DMS53 treated with DMSO at 0.1 percent for 48 hours (cell line): ENCODE results near the gene NT5DC1.
A peak's percentile ranks its signal among the peaks of the same experiment; 100 is the strongest.
"Not testable (repeated sequence)": the region's sequence is repeated elsewhere in the genome, so short reads cannot be mapped to it uniquely, and the experiment has no call there.

Experiments
- DNase-seq: peaks from one replicate; lab custom pipeline; 2025; ENCODE audit not compliant: unreplicated experiment; lab: John Stamatoyannopoulos, UW

NT5DC1 gene

DNA sequence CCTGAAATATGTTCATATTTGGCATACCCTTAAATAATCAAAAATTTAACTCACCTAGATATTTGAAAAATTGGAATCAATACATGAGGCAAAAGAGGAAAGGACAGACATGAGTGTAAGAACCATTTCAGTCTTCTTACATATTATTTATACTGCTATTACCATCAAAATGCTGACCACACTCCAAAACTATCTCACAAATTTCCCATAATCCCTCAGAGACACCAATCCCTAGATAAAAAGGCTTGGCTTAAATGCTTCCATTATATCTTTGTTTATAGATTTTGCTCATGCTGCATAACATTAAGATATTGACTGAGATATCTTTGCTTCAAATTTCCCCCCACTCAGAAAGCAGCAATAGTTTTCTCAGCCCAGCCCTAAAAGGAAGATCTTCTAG, 11.7 kb upstream of the NT5DC1 start:
- DNase-seq = no peak

DNA sequence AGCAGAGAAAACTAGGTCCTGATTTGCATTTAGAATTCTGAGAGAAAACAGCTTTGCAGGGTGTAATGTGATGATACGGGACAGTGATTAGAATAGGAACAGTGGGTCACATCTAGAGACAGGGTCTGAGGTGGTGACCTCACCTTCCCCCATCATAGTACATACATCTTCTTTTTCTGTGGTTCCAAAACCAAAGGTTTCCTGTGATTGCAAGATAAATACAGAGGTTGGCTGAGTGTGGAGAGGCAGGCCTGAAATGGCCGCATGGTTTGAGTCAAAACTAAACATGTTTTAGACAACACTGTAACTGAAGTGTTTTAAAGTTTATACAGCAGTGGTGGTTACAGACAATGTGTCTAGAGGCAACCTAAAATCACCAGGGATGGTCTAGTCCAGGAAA, 10.4 kb upstream of the NT5DC1 start:
- DNase-seq = no peak

DNA sequence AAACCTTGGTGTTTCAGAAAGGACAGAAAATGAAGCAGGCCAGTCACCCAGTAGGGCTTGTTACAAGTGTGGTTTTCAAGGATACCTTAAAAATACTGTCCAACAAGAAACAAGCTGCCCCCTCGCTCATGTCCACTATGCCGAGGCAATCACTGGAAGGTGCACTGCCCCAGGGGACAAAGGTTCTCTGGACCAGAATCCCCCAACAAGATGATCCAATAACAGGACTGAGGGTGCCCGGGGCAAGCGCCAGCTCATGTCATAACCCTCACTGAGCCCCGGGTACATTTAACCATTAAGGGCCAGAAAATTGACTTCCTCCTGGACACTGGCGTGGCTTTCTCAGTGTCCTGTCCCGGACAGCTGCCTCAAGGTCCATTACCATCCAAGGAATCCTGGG, 6.6 kb upstream of the NT5DC1 start:
- DNase-seq = no peak

DNA sequence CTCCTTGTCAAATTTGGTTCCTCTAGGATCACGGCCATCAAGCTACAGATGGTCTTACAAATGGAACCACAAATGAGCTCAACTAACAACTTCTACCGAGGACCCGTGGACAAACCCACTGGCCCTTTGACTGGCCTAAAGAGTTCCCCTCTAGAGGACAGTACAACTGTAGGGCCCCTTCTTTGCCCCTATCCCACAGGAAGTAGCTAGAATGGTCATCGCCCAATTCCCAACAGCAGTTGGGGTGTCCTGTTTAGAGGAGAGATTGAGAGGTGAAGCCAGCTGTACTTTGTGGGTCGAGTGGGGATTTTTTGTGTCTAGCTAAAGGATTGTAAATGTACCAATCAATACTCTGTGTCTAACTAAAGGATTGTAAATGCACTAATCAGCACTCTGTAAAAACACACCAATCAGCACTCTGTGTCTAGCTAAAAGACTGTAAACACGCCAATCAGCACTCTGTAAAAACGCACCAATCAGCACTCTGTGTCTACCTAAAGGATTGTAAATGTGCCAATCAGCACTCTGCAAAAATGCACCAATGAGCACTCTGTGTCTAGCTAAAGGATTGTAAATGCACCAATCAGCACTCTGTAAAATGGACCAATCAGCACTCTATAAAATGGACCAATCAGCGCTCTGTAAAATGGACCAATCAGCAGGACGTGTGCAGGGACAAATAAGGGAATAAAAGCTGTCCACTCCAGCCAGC, 4.4 kb upstream of the NT5DC1 start:
- not testable (repeated sequence) for DNase-seq

DNA sequence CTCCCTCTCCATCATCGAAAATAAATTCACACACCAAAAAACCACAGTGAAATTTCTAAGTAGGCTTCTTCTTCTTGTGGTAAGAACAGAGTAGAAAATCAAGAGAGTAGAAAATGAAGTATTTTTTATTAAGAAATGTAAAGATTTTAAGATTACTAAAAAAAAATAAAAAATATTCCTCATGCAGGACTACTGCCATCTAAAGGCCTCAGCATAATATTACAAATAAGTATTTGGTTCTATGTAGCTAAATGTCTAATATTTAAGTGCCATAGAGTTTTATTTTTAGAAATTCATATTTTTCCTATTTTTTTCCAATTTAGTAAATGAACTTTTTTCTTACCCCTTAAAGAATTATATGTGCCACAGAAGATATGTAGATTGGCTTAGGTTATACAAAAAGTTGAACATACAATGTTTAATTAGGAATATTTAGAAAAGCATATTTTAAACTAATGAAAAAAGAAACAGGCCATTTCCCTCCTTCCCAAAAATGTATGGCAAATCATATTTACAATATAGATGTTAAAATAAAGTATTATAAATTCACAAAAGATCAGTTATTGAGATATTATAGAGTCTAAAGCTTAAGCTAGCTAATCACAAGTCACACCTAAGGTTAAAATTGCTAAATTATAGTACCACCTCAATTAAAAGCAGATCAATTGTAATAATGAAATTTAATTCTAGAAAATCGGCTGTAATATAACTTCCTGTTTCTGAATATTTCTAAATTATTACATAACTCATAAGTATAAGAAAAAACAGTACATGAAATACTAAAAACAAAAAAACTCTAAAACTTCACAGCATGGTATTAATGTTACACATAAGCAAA, 3.5 kb upstream of the NT5DC1 start:
- peak; percentile 14 for DNase-seq

DNA sequence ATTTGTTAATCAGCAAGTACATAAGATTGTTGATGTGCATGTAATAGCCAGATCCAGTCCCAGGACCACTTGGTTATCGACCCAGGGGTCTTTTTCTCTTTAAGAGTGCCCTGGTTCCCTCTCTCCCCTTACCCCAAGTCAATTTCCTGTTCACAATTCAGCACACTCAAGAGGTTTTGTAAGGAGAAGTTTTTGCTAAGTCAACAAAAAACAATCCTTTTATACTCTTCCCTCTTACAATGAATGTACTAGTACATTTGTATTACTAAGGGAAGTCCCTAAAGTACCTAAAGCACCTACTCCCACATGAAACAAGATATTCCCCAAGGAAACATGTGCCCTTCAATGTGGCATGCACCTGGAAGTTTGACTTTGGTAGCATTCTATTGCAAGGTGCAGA, 1.6 kb upstream of the NT5DC1 start:
- DNase-seq = no peak

DNA sequence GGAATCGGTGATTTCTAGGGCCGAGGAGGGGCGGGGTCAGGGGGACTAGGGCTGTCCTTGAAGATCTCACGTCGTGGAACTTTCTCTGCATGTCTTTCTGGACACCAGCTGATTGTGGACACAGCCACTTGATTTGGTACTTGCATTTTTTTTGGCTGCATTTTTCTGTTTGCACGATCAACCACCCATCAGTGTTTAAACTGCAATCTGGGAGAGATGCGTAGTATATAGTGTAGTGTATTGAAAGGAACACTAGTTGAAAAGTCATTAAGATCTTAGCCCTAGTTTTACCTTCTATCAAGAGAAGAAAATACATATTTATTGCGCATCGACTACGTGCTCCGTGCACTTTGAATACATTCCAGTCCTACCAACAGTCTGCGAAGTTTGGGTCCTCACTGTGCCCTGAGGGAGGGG, 657 bp downstream of the NT5DC1 start:
- DNase-seq = no peak

DNA sequence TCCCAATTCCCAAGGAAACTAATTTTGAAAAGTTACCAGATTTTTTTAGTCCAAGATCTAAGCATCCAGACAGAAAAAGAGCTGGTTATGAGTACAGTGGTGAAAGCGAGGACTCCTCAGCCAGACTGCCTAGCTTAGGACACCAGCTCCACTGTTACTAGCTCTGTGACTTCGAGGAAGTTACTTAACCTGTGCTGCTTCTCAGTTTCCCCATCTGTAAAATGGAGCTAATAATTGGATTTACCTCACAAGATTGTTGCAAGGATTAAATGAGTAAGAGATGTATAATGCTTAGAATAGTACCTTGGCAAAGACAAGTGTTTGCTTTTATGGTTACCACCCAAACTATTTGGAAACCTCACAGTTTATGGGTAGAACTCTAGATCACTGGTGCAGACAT, 1.1 kb downstream of the NT5DC1 start:
- DNase-seq = no peak

DNA sequence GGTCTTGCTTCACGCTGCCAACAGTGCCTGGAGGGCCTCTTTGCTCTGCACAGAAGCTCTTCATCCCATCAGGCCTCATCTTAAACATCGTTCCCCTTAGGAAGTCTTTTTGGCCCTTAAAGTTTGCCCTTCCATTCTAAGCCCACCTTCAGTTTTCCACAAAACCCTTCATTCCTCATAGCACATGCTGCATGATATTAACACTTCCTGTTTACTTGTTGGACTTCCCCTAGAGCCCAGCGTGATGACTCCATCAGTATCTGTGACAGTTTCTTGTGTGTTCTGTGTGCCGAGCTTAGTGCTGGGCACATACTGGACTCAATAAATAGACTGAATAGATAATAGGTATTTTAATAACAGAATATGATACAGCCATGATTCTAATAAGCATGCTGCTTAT, 2.2 kb downstream of the NT5DC1 start:
- no peak for DNase-seq

DNA sequence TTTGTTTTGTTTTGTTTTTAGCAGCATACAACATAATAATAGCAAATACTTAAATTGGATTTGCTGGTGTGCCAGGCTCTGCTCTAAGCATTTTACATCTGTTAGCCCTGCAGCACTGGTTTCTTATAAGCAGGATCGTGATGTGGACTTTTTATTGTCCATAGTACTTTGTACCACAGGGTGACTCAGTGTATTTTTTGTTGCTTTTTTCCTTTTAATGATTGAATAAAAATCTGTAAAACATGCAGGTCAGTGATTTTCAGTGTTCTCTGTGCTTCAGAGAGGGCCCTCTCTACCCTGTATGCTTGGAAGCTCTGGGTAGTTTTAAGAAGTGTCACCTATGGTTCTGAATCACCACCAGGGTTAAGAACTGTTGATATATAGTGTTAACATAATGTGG, 4.0 kb downstream of the NT5DC1 start:
- DNase-seq = no peak

DNA sequence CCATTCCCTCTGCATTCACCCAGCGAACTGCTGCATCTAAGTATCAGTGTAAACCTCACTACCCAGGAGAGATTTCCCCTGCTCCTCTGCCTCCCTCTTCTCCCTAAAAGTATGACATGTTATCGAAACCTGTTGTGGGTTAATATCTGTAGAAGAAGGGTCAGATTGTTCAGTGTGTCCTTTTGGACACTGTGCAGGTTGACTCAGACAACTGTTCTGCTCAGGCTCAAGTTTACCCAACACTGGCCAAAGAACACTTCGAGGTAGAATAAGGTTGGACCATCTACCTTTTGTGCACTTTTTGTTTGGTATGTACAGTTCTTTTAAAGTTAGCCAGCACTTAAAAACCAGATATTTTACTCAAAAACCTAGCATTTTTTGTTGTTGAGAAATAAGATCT, 4.6 kb downstream of the NT5DC1 start:
- DNase-seq = no peak

DNA sequence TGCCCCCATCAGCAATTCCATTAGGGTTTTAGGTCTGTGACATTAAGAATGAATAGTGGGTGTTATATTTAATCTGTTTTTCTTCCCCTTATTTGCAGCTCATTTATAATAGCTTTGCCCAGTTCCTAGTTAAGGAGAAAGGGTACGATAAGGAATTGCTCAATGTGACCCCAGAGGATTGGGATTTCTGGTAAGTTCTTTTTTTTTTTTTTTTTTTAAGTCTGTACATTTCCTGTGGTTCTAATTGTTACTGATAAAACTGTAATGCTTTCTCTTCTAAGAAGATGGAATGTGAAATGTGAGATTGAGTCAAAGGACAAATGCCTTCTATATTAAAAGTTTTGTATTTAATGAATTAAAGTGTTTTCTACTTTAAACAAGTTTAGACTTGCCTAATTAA, 5.5 kb downstream of the NT5DC1 start:
- no peak for DNase-seq

DNA sequence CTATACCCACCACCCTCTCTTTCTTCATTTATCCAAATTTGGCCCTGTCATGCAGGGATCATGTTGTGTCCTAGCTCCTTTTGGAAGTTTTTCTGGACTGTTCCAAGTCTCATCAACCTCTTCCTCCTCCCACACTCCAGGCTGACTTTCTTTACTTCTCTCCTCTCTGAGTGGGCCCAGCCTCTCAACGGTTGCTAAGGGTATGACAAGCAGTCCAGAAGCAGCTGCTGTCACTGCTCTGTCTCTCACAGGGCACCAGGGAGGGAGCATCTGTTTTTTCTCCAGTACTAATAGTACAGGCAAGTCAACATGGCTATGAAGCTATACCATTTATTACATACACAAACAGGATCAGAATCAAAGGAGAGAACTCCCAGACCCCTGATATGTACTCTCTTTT, 8.2 kb downstream of the NT5DC1 start:
- DNase-seq = no peak

DNA sequence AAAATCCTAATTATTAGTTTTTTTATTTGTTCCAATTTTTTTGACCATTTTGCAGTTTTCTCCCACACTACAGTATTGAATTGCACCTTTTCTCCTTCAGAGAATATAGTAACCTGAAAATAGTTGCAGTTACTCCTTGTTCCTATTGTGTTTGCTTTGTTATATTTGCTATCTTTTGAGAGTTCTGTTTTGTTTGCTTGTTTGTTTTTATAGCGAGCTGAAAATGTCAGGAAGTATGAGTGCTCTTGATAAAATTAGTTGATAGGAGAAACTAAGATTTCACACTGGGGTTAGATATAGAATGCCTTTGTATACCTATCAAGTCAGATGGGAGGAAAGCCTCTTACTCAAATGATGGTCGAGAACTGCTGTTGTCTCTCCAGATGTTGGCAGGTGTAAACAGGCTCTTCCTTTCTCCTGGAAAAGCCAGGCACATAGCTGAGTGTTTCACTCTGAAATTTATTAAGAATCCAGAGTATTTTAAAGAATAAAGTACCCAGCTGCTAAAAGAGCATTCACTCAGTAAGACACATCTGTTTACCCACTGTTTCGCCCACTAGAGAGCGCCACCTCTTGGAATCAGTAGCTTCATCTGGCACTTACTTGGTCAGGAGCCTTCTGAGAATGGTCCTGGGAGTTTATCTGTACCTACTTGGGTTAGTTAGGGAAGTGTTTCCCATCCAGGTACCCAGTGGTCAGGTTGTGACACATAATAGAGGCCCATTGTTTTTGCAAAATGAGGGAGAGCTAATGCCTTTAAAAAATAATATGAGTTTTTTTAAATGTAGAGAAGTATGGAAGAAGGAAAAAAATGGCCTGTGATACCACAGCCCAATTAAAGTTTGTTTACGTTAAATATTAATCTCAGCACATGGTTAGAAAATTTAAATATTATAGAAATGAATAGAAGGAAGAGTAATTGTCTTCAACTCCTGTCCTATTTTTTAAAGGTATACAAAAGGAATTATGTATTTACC, 11.2 kb downstream of the NT5DC1 start:
- peak; percentile 44 for DNase-seq

DNA sequence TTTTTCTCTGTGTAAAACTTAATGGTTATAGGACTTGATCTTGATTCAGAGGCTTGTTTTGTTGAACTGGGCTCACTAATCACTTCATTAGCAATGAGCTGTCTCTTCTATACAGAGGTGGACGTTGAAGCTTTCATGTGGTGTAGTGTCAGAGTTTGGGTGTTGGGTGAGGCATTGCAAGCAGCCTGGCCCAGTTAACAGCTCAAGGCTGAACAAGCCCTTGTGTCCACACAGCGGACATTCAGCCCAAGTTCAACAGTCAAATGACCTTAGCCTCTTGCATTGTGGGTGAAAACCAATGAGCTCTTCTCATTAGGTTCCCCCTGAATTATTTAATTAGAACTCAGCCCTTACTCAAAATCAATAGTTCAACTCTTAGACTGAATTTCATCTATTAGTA, 12.7 kb downstream of the NT5DC1 start:
- DNase-seq = no peak

DNA sequence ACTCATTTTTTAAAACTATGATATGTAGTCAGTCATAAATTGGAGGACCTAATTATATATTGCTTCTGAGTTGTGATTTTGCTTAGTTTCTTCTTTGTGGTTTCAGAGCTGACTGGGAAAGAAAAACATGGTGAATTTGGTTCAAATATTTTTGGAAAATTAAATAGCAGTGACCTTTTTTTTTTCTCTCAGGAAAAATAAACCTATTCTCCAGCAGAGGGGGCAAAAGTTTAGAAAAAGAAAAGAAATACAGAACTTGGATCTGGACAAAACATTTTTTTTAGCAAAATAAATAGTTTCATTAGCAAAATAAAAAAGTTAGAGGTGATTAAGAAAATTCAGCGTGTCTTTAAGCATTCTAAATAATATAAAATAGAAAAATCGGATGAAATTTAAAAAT, 15.1 kb downstream of the NT5DC1 start:
- no peak for DNase-seq

DNA sequence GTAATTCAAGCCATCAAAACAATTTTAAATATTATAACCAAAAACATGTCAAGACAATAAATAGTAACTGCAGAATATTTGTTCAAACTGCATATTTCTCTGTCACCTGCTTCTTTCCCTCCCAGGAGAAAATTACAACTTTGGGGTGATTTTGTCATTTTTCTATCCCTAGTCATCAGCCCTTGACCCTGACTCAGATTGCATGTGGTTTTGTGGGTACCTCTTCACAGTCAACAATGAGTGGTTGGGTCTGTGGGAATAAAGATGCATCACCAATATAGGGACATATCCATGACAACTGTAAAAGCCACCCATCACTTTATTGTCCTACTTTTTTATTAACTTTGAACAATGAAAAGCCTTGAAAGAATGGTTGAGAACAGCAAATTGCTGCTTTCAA, 18.0 kb downstream of the NT5DC1 start:
- no peak for DNase-seq

DNA sequence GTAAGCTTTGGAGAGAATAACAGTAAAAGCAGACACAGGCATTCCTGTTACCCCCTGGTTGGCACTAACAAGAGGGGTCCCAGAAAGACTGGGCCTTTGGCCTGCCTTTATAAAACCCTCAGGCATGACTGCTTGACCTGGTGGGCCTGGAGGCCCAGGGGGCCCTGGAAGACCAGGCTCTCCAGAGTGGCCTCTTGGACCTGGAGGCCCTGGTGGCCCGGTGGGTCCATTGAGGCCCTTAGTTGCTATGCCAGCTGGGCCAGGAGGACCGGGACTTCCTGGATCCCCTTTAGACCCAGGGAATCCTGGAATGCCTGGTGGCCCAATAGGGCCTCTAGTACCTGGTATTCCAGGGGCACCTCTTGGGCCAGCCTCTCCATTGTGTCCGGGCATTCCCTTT, 19.8 kb downstream of the NT5DC1 start:
- DNase-seq = no peak

DNA sequence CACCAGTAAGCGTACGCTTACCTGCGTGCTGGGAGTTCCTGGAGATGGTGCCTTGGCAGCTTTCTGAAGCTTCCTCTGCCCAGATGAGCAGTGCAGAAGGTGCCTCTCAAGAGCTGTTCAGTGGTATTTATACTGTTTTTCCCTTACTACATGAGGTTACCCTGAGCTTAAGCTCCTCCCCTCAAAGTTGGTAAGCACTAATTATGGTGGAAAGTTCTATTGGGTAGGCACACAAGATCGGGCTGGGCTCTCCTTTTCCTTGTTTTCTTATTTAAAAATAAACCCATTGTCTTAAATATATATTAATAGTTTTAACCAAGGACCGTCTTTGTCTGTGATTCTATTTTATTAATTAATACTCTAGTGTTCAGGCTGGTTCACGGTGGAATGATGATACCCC, 25.4 kb downstream of the NT5DC1 start, which contains the start of gene COL10A1:
TSS of gene COL10A1 (minus strand) at position 101 of the 400 bp plus-strand sequence. CDS start 640 bp downstream, outside the sequence.
- DNase-seq = no peak

DNA sequence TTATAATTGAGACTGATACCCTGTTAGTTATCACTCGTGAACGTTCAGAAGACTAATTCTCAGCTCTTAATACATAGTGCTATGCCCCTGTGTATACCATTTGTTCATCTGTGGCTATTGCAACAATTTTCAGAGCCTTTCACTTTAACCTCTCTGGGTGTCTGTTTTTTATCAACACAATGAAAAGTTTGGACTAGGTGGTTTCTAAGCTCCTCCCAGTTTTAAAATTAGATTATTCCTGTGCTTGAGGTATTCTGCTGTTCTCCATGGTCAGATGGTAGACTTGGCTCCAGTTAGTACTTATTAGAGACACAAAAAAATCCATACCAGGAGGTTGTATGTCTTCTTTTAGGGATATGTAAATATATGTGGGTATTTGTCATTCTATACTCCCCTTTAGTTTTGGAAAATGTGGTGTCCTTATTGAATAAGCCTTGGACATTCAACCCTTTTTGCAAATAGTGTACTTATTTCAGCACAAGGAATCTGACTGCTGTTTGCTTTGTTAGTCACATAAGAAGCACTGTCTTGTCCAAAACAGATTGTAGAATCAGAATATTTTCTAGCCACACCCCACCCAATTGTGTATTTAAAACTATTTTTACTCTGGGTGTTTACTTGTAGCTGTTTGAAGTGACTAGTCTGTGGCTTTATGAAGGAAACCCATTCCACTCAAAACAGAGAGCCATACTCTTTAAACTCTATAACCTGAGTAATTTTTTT, 27.3 kb downstream of the NT5DC1 start:
- no peak for DNase-seq

DNA sequence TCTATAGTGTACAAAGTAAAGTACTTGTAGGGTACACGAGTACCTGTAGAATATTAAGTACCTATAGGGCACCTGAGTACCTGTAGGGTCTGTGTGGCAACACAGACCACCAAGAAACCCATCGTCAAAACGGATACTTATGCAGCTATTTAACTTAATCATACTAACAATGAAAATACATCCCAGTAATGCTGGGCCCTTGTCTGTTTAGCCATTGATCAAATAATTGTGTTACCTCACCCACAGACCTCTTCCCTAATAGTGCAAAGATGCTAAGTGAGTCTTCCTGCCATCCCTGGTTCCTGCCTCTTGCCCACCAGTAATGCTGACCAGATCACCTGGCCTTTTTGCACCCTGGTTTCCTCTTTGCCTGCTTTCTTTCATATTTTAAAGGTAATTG, 32.8 kb downstream of the NT5DC1 start:
- no peak for DNase-seq
